ENCODE measurements around the gene FAM229A. TPM values are rescaled to one million over a fixed set of nuclear protein-coding genes. Genes with fewer than 3 reads are reported as not detected.
"Not testable (repeated sequence)": the region's sequence is repeated elsewhere in the genome, so short reads cannot be mapped to it uniquely, and the experiment has no call there.

FAM229A gene
- total RNA-seq, 2 donors from 2014 or later = 4.4 to 5.4 TPM

DNA sequence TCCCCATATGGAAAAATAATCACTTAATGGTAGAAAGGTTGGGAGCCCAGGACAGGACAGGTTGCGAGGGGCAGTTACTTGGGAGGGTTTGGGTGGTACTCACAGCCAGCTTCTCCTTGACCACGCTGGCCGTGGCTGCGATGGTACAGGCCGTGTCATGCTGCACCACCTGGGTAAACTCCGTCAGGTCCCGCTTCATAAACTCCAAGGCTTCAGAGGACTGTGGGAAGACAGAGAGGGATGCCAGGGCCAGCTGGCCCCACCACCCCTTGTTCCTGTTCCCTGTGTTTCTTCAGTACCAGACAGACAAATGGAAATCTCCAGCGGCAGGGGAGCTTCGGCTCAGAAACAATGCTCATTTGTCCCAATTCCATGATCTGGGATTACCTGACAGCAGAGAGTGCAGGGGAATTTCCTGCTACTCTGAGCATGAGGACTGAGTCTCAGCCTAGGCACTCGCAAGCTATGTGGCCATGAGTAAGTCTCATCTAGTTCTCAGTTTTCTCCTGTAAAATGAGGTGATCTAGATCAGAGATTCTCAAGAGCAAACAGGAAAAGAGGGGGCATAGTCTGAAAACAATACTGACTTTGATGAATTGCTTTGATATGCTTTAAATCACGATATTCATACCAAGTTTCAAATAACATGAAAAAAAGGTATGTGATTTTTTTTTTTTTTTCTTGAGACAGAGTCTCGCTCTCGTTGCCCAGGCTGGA lies 24.5 kb upstream of the FAM229A start:
- intact Hi-C loops (cut with DNase I) = no loop called here
- no peak for DNase-seq (ENCODE audit: low spot score)

- DNase-seq (ENCODE audit: low spot score) = peak; percentile 12
- intact Hi-C loops (cut with DNase I) = no loop called here
Measured at GRCh38 chr1:32380057-32380456, 17.8 kb upstream of the FAM229A start.

- intact Hi-C loops (cut with DNase I) = no loop called here
- DNase-seq (ENCODE audit: low spot score) = no peak
Measured at GRCh38 chr1:32377541-32378220, 15.4 kb upstream of the FAM229A start.

- intact Hi-C loops (cut with DNase I) = no loop called here
- no peak for DNase-seq (ENCODE audit: low spot score)
Measured at GRCh38 chr1:32376199-32376598, 13.9 kb upstream of the FAM229A start.

DNA sequence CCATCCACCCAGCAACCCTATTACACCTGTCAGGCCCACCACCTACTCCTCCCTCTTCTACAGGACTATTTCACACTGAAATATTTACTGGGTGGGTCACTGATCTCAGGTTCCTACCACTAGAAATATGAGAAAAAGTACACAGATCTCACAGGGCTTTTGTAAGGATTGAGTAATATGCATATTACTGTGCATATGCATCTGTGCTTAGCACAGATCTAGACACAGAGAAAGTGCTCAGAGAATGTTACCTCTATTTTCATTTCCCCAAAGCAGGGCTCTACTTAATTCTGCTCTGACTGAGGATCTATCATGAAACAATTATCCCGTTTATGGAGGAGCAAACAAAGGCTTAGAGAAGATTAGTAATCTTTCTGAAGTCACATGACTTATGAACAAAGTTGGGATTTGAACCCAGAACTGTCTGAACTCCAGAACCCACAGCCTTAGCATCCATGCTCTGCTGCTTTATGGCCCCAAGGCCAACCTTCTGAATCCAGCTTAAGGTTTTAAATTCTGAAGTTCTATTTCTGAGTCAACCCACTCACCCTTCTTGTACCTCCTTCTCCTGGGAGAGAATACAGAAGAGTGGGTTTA lies 11.8 kb upstream of the FAM229A start:
- intact Hi-C loops (cut with DNase I) = no loop called here
- DNase-seq (ENCODE audit: low spot score) = no peak

- no peak for DNase-seq (ENCODE audit: low spot score)
Measured at GRCh38 chr1:32372149-32372756, 10.0 kb upstream of the FAM229A start.

DNA sequence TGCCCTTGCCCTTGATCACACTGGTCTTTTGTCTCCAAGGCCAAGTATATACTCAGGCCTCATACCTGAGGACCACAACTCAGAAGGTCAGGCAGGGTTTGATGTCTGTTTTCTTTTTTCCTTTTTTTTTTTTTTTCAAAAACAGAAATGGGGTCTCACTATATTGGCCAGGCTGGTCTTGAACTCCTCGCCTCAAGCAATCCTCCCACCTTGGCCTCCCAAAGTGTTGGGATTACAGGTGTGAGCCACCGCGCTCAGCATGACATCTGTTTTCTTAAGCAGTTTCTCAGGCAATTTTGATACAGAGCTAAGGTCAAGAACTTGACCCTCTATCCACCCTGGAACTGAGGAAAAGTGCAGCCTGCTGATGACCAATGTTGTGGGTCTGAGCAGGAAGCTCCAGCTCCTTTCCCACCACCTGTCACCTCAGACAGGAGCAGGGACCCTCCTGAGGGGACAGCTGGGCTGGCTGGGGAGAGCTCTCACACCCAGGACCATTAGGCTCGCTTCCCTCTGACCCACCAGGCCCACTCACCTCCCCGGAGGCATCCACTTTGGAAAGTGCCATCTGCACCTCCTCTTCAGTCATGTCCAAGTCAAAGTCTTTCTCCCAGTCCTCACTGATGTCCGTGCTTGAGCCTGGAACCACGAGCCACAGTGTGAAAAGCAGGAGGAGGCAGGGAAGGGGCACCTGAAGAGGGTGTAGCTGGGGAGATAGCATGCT lies 5.8 kb upstream of the FAM229A start:
- DNase-seq (ENCODE audit: low spot score) = no peak
- intact Hi-C loops (cut with DNase I) = no loop called here

More at GRCh38 chr1:32372149-32372756, 10.0 kb upstream of the FAM229A start:
- intact Hi-C loops (cut with DNase I) = no loop called here

DNA sequence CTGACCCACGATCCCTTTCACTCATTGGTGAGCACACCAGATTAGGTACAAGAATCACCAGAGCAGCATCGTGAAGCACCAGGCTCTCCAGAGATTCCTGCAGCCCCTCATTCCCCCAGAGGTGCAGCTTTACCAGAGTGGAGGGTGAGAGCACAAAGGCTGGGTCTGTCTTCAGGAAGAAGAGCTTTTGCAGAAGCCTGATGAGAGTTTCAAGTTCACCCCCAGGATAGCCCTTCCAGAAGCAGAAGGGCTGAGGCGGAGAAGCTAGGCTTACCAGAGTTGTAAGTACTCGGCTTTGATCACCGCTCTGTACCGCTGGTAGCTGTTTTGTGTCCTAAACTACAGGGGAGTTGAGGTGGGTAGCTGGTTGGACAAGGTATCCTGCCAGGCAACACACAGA lies 3.2 kb upstream of the FAM229A start:
- DNase-seq (ENCODE audit: low spot score) = no peak
- intact Hi-C loops (cut with DNase I) = no loop called here

- intact Hi-C loops (cut with DNase I) = no loop called here
- DNase-seq (ENCODE audit: low spot score) = no peak
Measured at GRCh38 chr1:32364836-32365235, 2.6 kb upstream of the FAM229A start.

DNA sequence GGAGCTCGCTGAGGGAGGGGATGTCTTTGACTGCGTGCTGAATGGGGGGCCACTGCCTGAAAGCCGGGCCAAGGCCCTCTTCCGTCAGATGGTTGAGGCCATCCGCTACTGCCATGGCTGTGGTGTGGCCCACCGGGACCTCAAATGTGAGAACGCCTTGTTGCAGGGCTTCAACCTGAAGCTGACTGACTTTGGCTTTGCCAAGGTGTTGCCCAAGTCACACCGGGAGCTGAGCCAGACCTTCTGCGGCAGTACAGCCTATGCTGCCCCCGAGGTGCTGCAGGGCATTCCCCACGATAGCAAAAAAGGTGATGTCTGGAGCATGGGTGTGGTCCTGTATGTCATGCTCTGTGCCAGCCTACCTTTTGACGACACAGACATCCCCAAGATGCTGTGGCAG lies 1.4 kb upstream of the FAM229A start:
- intact Hi-C loops (cut with DNase I) = no loop called here
- DNase-seq (ENCODE audit: low spot score) = no peak

GRCh38 chr1:32361674-32362473 lies 411 bp downstream of the FAM229A start:
- DNase-seq (ENCODE audit: low spot score) = peak; percentile 85
- intact Hi-C loops (cut with DNase I) = no loop called here

- DNase-seq (ENCODE audit: low spot score) = no peak
Measured at GRCh38 chr1:32361308-32361673, 994 bp downstream of the FAM229A start.

DNA sequence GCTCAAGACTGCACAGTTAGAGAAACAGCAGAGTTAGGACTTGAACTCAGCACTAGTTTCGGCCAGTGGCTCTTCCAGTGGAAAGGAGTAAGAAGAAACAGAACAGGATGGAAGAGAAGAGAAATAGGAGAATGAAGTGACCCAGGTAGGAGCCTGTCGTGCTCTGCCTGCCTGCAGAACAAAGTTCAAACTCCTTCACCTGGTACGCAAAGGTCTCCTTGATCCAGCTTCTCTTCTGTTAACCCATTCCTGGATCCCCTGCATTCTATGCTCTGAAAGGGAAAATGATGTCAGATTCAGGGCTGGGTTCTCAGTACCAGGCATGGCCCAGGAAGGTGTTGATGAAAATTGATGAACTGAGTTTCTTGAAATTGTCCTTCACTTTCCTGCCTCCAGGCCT lies 3.9 kb downstream of the FAM229A start:
- no peak for DNase-seq (ENCODE audit: low spot score)
- intact Hi-C loops (cut with DNase I) = no loop called here

More at GRCh38 chr1:32361308-32361673, 994 bp downstream of the FAM229A start:
- intact Hi-C loops (cut with DNase I) = no loop called here

- DNase-seq (ENCODE audit: low spot score) = no peak
- intact Hi-C loops (cut with DNase I) = no loop called here
Measured at GRCh38 chr1:32357614-32358013, 4.7 kb downstream of the FAM229A start.

- DNase-seq (ENCODE audit: low spot score) = no peak
- intact Hi-C loops (cut with DNase I) = no loop called here
Measured at GRCh38 chr1:32356478-32356877, 5.8 kb downstream of the FAM229A start.

DNA sequence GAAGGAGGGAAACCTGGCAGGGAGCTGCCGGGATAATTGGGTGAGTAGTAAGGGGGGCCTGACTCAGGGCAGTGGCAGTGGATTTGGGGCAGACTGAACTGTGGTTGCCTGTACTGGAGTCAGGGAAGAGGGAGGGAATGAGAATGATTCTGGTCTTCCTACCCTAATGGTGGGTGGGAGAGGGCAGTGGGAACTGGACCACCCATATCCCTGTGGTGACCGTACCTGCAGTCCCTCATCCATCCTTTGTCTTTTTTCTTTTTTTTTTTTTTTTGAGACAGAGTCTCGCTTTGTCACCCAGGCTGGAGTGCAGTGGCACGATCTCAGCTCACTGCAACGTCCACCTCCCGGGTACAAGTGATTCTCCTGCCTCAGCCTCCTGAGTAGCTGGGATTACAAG lies 6.5 kb downstream of the FAM229A start:
- DNase-seq (ENCODE audit: low spot score); intact Hi-C loops (cut with DNase I): not testable (repeated sequence)

GRCh38 chr1:32353886-32354570 lies 8.3 kb downstream of the FAM229A start:
- intact Hi-C loops (cut with DNase I) = no loop called here
- DNase-seq (ENCODE audit: low spot score) = no peak

DNA sequence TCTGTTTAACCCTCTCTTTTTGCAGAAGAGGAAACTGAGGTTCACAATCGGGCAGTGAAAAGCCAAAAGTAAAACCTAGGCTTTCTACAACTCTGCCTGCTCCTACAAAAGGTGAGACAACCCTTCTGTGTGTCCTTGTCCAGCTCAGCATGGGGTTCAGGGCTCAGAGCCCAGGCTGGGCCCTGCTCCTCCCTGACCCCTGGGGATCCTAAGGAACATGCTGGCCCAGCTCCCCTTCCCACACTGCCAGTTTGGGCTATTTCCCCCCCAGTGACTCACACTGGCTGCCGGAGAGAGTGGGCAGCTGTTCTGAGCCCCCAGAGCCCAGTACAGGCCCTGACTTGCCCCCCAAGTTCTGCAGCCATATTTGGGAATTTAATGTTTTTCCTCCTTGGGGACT lies 8.9 kb downstream of the FAM229A start:
- intact Hi-C loops (cut with DNase I) = no loop called here

More for the DNA sequence above, 8.9 kb downstream of the FAM229A start:
- no peak for DNase-seq (ENCODE audit: low spot score)
